Motor neuron (in vitro differentiated cells): ENCODE measurements around the gene NME3. TPM values are rescaled to one million over a fixed set of nuclear protein-coding genes. Genes with fewer than 3 reads are reported as not detected.
A peak's percentile ranks its signal among the peaks of the same experiment; 100 is the strongest.

Source experiments
- ATAC-seq, 8 experiments: fragments of 200-7000 bp; cut with Tn5 transposase; replicated peaks in 6 of 8; 2 replicates each; pipeline ENCODE4 v1.8.0; 2021; ENCODE audit warnings: mild to moderate bottlenecking in 8 of 8, moderate library complexity in 8 of 8
- H3K27ac ChIP-seq, 2 donors: fragments of 250-450 bp; sonication (Bioruptor Pico); 2 replicates each; pipeline ENCODE4 v1.9.0; 2021; ENCODE audit warnings: antibody characterized with exemption in 2 of 2, mild to moderate bottlenecking in 2 of 2, moderate library complexity in 1 of 2
- H3K4me1 ChIP-seq, 2 donors: fragments of 250-450 bp; sonication (Bioruptor Pico); replicated peaks in 1 of 2; 2 replicates each; pipeline ENCODE4 v1.6.1; 2021; ENCODE audit warnings: antibody characterized with exemption in 2 of 2, mild to moderate bottlenecking in 2 of 2, moderate library complexity in 1 of 2
- H3K4me3 ChIP-seq, 5 donors: fragments of 250-450 bp; sonication (Bioruptor Pico); 2 replicates each; pipeline ENCODE4 v1.9.0; 2021; ENCODE audit warnings: antibody characterized with exemption in 5 of 5, mild to moderate bottlenecking in 5 of 5, moderate library complexity in 4 of 5
- WGBS, 10 experiments: fragments of 450-650 bp; shearing (Covaris generic); methylation state at CpG; one replicate each; pipeline ENCODE4 v1.0.0; 2022; 5-methylcytosine and 5-hydroxymethylcytosine counted together
- in situ Hi-C, 9 experiments: fragments of 400-800 bp; cut with MboI; loops; one replicate each; pipeline ENCODE4 v1.15.0; 2021; ENCODE audit warnings: low sequenced_read_pairs in 9 of 9, low pct_unique_long_range_greater_than_20kb in 2 of 9; ENCODE audit not compliant: unreplicated experiment in 9 of 9
- total RNA-seq, 8 experiments: library from RNA; unstranded; fragments of 300-600 nt; gene quantifications; 2 replicates each; pipeline versions ENCODE4 v1.2.3 to v1.2.4, GENCODE V29; 2022

The NME3 gene
- 10 to 100 TPM; 41.7 to 59.9 (median 43.5) TPM for total RNA-seq

DNA sequence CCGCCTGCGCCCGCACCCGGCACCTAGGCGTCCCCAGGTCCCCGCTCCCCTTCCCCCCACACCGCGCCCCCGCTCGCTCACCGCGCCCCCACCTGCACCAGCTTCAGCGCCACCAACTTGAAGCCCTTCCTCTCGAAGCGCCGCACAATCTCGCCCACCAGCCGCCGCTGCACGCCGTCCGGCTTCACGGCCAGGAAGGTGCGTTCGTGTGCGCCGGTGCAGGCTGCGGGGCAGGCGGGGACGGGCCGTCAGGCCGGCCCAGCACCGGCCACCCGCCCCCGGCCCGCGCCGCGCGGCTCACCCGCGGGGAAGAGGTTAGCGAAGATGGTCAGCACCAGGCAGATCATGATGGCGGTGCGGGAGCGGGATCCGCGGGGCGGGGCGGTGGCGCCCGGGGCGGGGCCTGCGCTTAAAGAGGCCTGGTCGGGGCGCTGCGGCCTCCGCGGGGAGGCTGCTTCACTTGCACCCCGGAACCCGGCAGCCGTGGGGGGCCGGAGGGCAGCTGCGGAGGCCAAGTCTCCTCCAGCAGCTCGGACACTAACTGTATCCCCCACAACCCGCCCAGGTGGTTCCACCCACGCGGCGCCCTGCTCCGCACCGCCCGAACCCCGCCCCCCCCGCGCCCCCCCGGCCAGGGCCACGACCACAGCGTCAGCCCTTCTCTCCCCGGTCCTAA is at the start of gene NME3:
NME3 (minus strand) TSS at position 356 of the 676 bp plus-strand sequence; CDS start at position 347, 9 bp downstream.
- H3K27ac ChIP-seq: peak within 1 kb of the TSS; percentile 93 to 95
- peak; percentile 18 to 49 (median 45) for ATAC-seq
- peaks cover 16 to 17% of the 10 kb centered on the region in 2 donors for H3K4me1 ChIP-seq
- 0% methylated on average over 2 of the region's 79 CpGs; no CpG with 5 or more reads in 9 of the 10 experiments for WGBS, 10 experiments
- in situ Hi-C loops: no loop called here
- H3K4me3 ChIP-seq: peak within 1 kb of the TSS; percentile 73 to 96 (median 84)

GRCh38 chr16:1820946-1821290 is 49.6 kb upstream of the NME3 start:
- ATAC-seq: no peak
- Histone ChIP-seq H3K4me1 (peaks cover 6 to 9% of the 10 kb centered on the region in 2 donors), H3K27ac (no peak overlapping the region), H3K4me3 (no peak overlapping the region)
- in situ Hi-C loops: no loop called here
- 90 to 100% methylated on average over 2 of the region's 12 CpGs; no CpG with 5 or more reads in 8 of the 10 experiments for WGBS, 10 experiments

DNA sequence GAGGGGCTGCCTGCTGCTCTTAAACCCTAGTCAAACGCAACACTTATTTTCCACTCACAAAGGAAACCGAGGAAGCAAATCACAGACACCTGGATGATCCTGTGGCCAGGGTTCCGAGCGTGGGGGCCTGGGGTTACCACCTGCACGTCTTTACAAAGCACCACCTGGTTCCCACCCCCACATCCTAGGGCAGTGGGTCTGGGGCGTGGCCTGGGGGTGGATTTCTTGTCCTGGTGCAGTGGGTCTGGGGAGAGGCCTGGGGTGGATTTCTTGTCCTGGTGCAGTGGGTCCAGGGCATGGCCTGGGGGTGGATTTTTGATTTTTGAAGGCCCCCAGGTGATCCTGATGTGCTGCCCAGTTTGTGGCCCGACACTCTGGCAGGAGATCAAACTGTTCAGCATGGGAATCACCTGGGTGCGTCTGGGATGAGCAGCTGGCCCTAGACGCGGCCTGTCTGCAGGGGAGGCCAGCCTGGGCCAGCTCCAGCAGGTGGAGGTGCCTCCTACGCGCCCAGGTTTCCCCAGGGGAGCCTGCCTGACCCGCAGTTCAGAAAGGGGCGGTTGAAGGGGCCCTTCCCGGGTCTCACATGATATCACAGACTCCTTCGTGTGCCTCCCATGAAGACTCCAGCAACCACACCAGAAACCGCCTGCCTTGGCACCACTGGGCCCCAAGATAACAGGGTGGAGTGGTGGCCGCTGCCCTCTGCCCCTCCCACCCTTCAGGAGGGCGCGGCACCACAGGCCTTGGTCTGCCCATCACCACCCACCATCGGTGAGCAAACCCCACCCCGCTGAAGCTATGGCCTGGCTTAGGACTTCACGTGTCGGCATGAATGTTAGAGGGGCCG is 49.0 kb upstream of the NME3 start:
- 51 to 100% (median 91%) methylated on average over 2 to 7 of the region's 25 CpGs; no CpG with 5 or more reads in 6 of the 10 experiments for WGBS, 10 experiments
- H3K4me1 ChIP-seq: peaks cover under 1 to 3% of the 10 kb centered on the region in 2 donors
- in situ Hi-C loops: no loop called here
- no peak for ATAC-seq
- H3K27ac ChIP-seq: no peak overlapping the region
- no peak overlapping the region for H3K4me3 ChIP-seq

GRCh38 chr16:1819611-1820010 is 48.3 kb upstream of the NME3 start:
- in situ Hi-C loops: no loop called here
- WGBS, 10 experiments: 51 to 100% (median 95%) methylated on average over 1 to 6 of the region's 15 CpGs; no CpG with 5 or more reads in 5 of the 10 experiments
- H3K4me3 ChIP-seq: no peak overlapping the region
- no peak for ATAC-seq
- H3K27ac ChIP-seq: no peak overlapping the region
- no peaks in the 10 kb centered on the region for H3K4me1 ChIP-seq

- H3K4me3 ChIP-seq: no peak overlapping the region
- H3K27ac ChIP-seq: no peak overlapping the region
- WGBS, 10 experiments: 80 to 100% (median 90%) methylated on average over 1 to 5 of the region's 35 CpGs; no CpG with 5 or more reads in 5 of the 10 experiments
- no peaks in the 10 kb centered on the region for H3K4me1 ChIP-seq
- in situ Hi-C loops: no loop called here
- peak in 2 of 8 experiments; percentile 2 for ATAC-seq
Observed at GRCh38 chr16:1818873-1819525, 47.7 kb upstream of the NME3 start.

DNA sequence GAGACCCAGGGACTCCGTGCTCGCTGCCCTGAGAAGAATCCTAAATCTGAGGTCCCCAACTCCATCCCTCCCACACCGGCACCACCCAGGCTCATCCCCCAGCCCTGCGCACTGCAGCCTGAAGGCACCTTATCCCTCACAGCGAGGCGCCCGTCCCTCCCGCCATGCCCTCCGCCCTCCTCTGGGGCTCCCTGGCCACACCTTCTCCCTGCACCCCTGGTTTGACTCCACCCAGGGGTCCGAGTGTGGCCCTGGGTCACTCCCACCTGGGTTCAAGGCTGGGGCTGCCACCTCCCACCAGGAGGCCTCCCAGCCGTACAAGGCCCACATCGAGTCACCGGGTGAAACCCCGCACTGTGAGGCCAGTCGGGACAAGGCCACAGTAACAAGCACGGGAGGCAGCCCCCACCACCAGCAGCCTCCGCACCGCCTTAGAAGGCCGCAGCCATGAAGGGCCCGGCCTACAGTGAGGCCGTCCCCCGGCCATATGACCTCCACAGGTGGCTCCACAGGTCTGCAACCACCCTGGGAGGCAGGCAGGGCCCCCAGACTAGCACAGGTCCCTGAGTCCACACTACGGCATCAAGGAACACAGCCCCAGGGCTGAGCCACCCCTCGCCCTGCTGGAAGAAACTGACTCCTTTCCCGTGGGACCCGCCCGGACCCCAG is 47.0 kb upstream of the NME3 start:
- in situ Hi-C loops: no loop called here
- no peak overlapping the region for H3K27ac ChIP-seq
- 80 to 100% (median 100%) methylated on average over 1 to 11 of the region's 27 CpGs; no CpG with 5 or more reads in 7 of the 10 experiments for WGBS, 10 experiments
- H3K4me3 ChIP-seq: no peak overlapping the region
- peak in 3 of 8 experiments; percentile 21 to 26 (median 22) for ATAC-seq
- H3K4me1 ChIP-seq: no peaks in the 10 kb centered on the region

- H3K4me1 ChIP-seq: no peaks in the 10 kb centered on the region
- H3K27ac ChIP-seq: no peak overlapping the region
- WGBS, 10 experiments: 80% methylated on average over 4 of the region's 17 CpGs; no CpG with 5 or more reads in 9 of the 10 experiments
- in situ Hi-C loops: no loop called here
- ATAC-seq: peak in 3 of 8 experiments; percentile 6 to 14 (median 13)
- H3K4me3 ChIP-seq: no peak overlapping the region
Observed at GRCh38 chr16:1817716-1818115, 46.4 kb upstream of the NME3 start.

GRCh38 chr16:1817276-1817589 is 45.9 kb upstream of the NME3 start:
- Histone ChIP-seq H3K4me3 (no peak overlapping the region), H3K27ac (no peak overlapping the region), H3K4me1 (no peaks in the 10 kb centered on the region)
- in situ Hi-C loops: no loop called here
- WGBS, 10 experiments: 93 to 100% methylated on average over 1 to 6 of the region's 9 CpGs; no CpG with 5 or more reads in 8 of the 10 experiments
- ATAC-seq: peak in 1 of 8 experiments; percentile 2

GRCh38 chr16:1816396-1817275 is 45.3 kb upstream of the NME3 start:
- WGBS, 10 experiments: 81 to 100% (median 91%) methylated on average over 1 to 16 of the region's 40 CpGs; no CpG with 5 or more reads in 6 of the 10 experiments
- no peak overlapping the region for H3K27ac ChIP-seq
- no peaks in the 10 kb centered on the region for H3K4me1 ChIP-seq
- no peak overlapping the region for H3K4me3 ChIP-seq
- ATAC-seq: peak in 2 of 8 experiments; percentile 11 to 13
- in situ Hi-C loops: no loop called here

- WGBS, 10 experiments: 83 to 96% (median 94%) methylated on average over 3 to 8 of the region's 11 CpGs; no CpG with 5 or more reads in 4 of the 10 experiments
- no peak for ATAC-seq
- in situ Hi-C loops: no loop called here
- Histone ChIP-seq H3K4me1 (no peaks in the 10 kb centered on the region), H3K27ac (no peak overlapping the region), H3K4me3 (no peak overlapping the region)
Observed at GRCh38 chr16:1815461-1815860, 44.1 kb upstream of the NME3 start.

DNA sequence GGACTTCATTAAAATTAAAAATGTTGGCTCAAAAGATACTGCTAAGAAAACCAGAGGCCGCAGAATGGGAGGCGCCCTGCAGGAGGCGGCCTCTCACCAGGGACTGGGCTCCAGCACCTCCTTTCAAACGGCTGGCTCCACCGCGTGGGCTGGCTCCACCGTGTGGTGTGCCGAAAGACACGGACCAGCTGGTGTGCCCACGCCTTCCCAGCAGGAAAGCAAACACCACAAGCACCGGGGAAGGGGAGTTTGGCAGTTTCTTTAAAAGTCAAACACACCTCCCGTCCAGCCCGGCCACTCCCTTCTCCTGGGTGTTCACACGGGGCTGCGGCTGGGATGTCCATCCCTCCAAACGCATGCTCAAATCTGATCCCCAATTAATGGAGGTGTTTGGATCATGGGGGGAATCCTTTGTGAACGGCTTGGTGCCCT is 41.4 kb upstream of the NME3 start:
- peak in 6 of 8 experiments; percentile 38 to 100 (median 82) for ATAC-seq
- 0 to 69% (median 42%) methylated on average over 2 to 11 of the region's 17 CpGs; no CpG with 5 or more reads in 1 of the 10 experiments for WGBS, 10 experiments
- no peak overlapping the region for H3K27ac ChIP-seq
- no peaks in the 10 kb centered on the region for H3K4me1 ChIP-seq
- H3K4me3 ChIP-seq: no peak overlapping the region
- in situ Hi-C loops: no loop called here

GRCh38 chr16:1810536-1810935 is 39.2 kb upstream of the NME3 start:
- no peak overlapping the region for H3K27ac ChIP-seq

More at GRCh38 chr16:1810536-1810935, 39.2 kb upstream of the NME3 start:
- no peak for ATAC-seq
- in situ Hi-C loops: no loop called here
- Histone ChIP-seq H3K4me3 (no peak overlapping the region), H3K4me1 (no peaks in the 10 kb centered on the region)
- WGBS, 10 experiments: 70 to 100% (median 91%) methylated on average over 1 to 7 of the region's 16 CpGs; no CpG with 5 or more reads in 4 of the 10 experiments
